Activated CD8-positive, alpha-beta memory T cell treated with anti-CD3 and anti-CD28 coated beads, Interleukin-2, amount 50 U/mL, for 1 hour (primary cell): ENCODE results near the gene PPP1R3D.
"Not testable (repeated sequence)": the region's sequence is repeated elsewhere in the genome, so short reads cannot be mapped to it uniquely, and the experiment has no call there.

Source experiments
- DNase-seq: peaks from one replicate; pipeline ENCODE4 v3.0.0-alpha.2; 2020; ENCODE audit errors: extremely low read depth

Gene PPP1R3D, protein sequence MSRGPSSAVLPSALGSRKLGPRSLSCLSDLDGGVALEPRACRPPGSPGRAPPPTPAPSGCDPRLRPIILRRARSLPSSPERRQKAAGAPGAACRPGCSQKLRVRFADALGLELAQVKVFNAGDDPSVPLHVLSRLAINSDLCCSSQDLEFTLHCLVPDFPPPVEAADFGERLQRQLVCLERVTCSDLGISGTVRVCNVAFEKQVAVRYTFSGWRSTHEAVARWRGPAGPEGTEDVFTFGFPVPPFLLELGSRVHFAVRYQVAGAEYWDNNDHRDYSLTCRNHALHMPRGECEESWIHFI

DNA sequence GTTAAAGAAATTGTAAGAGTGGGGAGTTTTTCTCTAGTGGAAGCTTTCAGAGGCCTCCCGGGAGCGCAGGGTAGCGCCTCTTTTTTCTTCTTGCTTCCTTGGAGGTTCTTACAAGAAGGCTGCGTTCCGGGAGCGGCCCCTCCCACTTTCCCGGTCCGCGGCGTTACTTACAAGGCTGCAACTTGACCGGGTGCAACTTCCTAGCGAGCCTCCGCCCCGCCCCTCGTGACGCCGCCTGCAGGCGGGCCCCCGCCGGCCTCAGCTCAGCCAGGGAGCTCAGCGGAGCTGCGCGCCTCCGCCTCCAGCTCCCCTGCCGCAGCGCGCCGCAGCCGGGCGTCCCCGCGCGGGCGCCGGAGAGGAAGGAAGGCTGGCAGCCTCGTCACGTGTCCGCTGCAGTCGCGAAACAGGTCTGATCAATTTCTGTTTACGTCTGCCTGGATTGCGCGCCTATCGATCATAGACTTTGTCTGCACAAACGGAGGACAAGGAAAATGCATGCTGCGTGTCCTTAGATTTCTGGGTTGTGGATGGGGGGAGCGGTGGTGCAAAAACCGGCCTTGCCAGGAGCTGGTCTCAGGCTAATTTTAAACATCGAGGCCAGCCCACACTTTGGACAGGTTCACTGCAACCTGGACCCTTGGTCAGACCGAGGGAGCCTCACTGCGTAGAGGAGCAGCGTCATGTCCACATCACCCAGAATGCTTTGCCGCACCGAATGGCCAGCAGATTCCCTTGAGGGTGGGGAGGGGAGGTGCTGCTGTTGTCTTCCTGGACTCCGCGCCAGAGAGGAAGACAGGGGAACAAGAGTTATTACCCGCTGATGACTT lies at the start of gene PPP1R3D, which contains the start of gene FAM217B:
TSS of gene PPP1R3D (minus strand) at position 177 of the 827 bp plus-strand sequence. CDS start 374 bp downstream, outside the sequence.
TSS of gene FAM217B (plus strand) at position 261 of the 827 bp plus-strand sequence. CDS start 3,555 bp downstream, outside the sequence.
- DNase-seq, result peak; percentile 49

DNA sequence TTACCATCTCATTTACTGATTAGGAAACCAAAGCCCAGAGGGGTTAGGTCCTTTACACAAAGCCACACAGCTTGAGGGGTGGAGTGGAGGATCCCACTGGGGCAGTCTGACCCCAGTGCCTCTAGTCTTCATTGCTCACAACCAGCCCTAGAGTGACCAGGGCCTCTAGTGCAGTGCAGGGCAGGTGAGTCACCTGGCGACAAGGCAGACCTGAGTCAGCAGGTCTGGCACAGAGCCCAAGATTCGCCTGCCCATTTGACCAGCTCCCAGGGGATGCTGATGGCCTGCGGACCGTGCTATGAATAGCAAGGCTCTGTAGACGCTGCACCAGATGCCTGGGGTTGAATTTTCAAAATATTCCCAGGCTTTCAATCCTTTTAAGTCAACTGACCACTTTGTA lies 48.0 kb upstream of the PPP1R3D start:
- no peak for DNase-seq

DNA sequence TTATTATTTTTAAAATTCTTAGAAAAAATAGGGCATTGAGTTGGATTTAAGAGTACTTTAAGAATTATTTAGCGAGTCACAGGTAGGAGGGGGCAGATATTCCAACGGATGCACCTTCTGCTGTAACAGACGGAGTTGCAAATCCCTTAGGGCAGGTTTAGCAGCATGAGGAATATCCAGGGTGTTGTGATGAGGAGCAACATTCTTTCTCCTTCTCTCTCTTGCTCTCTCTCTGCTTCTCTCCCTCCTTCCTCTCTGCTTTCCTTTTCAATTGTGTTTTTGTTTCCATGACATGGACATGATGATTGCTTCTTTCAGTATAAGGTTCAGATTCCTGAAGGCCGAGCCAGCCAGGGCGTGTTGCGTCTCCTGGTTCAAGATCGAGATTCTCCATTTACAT lies 47.0 kb upstream of the PPP1R3D start:
- DNase-seq, result no peak

DNA sequence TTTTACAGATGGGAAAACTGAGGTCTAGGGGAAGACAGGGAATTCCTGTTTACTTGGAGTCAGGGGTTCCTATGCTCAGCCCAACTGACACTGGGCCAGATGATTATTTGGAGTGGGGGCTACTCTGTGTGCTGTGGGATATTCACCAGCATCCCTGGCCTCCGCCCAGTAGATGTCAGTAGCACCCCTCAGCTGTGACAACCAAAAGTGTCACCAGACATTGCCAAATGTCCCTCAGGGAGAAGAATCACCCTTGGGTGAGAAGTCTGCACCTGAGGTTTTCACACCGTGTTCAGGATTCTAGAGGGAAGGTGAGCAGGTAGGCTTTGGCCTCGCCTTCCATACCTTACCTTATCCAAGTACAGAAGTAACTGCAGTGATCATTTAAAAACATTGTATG lies 45.8 kb upstream of the PPP1R3D start:
- DNase-seq, result no peak

DNA sequence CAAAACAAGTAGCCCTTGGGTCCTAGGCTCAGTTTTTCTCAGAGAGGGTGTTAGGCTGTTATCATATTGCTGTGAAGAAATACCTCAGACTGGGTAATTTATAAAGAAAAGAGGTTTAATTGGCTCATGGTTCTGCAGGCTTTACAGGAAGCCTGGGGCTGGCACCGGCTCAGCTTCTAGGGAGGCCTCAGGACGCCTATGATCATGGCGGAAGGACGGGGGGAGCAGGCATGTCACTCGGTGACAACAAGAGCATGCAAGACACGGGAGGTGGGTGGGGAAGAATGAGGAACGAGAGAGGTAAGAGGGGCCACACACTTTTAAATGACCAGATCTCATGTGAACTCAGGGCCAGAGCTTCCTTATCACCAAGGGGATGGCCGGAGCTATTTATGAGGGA lies 45.1 kb upstream of the PPP1R3D start:
- no peak for DNase-seq

DNA sequence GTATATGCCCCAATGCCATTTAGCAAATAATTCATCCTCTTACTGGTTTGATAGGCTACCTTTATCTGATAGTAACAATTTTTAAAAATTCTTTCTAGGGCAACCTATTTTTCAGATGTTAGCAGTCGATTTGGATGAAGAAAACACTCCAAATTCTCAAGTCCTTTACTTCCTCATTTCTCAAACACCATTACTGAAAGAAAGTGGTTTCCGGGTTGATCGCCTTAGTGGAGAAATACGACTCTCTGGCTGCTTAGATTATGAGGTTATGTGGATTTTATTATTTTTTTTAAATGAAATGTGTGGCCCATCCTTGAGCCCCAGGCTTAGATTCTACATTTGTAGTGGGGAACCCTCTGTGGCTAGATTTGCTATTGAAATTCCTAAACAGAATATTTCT lies 44.4 kb upstream of the PPP1R3D start:
- DNase-seq, result no peak

DNA sequence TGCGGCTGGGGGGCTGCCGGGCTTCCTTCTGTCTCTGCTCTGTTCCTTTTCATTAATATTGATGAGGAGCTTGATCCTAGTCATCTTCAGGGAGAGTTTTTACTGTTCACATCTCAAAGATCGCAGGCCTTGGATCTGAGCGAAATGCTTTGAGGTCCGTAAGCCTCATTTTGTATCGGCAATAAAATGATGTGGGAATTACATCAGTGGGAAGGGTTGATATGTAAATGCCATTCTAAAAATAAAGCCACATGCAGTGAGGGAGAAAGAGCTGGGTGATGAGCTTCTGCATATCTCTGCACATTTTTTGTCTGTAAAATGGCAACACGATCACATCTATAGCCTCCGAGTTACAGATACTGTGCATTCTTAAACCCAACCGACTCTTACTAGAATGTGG lies 43.0 kb upstream of the PPP1R3D start:
- DNase-seq, result no peak

DNA sequence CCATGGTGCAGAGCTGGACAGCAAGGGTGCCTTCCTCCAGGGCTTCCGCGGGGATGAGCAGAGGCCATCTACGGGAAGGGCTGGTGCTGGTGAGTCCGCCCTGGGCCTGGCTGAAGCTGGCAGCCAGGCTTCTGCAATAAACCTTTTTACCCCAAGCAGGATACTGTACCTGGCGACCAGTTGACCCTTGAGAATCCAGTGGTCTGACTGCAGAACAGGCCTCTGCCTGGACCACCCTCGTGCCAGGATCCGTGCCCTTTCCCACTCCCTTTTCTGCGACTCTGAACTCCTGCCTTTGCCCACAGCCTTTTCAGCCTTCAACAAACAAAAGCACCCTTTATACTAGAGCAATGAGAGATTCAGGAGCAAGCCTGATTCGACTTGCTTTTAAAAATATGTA lies 37.0 kb upstream of the PPP1R3D start:
- DNase-seq, result no peak

DNA sequence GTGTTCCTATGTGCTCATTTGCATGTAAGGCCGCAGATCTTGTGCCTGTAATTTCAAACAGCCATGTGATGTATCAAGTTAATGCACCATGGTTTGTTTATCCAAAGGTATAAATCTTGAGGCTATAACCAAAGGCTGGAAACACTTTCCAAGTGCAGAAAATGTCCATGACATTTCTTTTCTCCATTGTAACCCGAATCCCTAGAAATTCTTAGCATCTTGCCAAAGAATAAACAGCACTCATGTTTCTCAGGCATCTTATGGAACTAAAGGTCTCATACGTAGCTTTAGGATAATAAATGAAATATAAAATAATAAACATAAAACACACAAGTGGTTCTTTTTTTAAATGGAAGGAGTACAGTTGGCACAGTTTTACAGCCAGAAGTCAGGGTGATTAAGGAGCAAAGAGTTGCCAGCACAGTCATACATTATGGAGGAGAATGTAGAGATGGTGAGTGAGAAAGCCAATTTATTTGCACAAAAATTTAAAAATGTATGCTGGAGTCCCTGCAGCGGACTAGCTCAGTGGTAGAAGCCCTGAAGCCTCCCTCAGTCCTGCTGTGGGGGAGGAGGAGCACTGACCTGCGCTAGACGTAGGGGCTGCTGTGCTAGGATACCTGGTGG lies 36.2 kb upstream of the PPP1R3D start:
- no peak for DNase-seq

DNA sequence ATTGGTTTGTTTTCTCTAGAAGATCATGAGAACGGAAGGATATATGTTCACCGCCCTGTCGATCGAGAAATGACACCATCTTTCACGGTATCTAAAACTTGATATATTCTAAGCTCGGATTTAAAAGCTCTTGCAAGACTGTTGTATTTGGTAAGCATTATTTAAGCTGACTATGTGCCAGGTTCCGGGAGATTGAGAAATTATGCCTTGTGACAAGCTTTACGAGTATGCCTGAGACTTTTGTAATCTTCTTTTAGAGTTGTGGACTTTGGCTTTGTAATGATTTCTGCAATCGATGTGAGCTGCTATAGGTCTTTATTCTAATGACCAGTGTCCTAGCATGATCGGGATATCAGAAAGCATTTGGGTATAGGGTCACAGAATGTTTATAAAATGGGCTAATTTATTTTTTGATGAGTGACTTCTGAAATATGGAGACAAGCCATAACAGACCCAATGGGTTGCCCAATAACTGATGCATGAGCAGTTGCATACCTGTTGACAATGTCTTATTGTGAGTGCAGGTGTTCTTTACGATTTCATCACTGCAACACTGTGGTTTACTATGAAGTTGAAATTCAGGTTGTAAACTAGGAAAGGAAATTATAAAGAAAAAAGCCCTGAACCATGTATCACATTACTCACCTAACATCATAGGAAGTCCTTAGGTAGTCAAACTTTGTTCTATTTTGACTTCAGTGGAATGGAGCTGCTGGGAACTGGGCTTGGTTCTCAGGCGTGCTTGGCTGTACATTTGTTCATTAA lies 32.1 kb upstream of the PPP1R3D start:
- DNase-seq, result no peak

DNA sequence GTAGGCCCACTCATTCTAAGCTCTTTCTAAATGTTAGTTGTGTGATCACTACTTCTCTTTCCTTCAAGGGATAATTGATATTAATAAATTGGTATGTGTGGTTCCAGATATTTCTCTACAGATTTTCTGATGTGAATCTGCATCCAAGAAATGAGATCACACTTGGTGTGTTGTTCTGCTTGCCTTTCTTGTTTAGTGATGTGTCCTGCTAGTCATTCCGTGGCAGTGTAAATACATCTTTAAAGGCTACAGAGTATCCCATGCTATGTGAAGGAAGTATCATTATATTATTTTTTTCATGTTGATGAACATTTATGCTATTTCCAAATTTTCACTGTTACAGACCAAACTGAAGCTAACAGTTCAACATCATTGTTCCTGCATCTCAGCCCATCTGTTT lies 31.3 kb upstream of the PPP1R3D start:
- DNase-seq, result no peak

DNA sequence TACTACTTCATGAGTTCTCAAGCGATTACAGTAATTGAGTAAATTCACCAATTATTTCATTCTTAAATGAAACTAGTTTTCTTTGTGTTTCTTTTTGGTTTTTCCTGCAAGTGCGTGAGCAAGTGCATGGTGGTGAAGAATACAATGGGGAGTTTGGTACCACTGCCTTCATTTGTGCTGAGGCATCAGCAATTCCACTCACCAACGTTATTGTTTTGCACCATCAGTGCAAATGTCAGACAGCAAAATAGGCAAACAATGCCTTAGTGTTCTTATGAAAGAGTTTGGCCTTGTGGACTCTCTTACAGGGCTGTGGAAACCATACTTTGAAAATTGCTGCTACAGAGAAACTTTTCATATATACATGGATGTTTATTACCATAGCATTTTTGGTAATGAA lies 26.3 kb upstream of the PPP1R3D start:
- DNase-seq, result no peak

DNA sequence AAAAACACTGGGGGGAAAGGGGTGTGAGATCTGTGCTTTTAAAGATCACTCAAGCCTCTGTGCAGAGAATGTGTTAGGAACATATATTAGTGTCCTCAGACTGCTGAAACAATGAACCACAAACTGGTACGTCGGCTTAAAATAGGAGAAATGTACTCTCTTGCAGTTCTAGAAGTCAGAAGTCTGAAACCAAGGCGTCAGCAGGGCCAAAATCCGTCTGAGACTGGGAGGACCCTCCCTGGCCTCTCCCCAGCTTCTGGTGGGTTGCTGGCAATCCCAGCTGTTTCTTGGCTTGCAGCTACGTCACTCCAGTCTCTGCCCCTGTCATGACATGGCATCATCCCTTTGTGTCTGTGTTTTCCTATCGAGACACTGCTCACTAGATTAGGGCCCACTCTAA lies 22.1 kb upstream of the PPP1R3D start:
- no peak for DNase-seq

DNA sequence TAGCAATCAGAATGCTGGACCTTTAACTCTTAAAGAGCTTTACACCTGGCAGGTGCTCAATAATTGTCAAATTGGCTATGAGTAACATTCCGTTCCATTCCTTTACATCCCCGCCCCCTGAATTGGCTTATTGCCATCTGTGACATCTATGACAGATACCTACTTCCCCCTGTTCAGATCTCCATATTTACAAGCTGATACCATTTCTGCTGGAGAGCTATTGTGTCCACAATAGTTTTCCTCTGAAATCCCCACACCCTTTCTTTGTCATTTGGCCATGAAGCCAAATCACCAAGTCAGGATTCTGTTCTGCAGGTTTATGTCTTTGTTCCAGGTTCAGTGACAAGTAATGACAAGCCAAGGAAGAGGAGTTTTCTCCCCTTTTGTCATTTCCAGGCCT lies 21.3 kb upstream of the PPP1R3D start:
- DNase-seq, result no peak

DNA sequence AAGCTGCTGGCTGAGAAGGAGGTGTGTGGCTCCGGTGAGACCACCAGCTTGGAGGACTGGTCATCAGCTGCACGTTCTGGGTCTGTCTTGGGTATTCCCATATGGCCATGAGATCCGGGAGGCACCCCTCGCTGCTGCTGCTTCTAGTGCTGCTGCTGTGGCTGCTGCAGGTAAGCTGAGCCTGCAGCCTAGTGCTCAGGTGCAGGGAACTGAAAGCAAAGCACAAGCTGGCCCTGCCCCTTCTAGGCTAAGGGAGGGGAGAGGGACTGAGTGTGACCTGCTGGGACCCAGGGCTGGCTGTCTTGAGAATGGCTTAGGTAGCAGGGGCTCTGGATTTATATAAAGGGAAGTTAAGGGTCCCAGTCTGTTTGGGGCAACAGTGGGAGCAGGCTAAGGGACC lies 18.5 kb upstream of the PPP1R3D start:
- no peak for DNase-seq

DNA sequence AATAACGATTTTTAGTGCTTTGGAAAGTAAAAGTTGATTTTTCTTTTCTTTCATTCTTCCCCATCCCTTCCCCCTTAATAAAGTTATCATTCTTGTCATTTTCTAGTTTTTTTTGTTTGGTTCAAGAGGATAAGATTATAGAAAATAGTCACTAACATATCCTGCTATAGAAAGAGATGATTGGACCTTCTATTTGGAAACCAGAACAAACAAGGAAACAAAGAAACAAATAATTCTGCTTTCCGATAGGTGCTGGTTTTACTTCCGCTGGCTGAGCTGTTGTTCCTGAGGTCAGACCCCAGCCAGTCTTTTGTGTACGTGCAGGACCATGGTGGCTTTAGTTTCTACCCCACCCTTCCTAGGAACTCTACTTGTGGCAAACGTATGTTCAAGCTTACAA lies 18.0 kb upstream of the PPP1R3D start, which contains the start of gene CDH26:
TSS of gene CDH26 (plus strand) at position 301 of the 400 bp plus-strand sequence. CDS start 304 bp downstream, outside the sequence.
- no peak for DNase-seq

DNA sequence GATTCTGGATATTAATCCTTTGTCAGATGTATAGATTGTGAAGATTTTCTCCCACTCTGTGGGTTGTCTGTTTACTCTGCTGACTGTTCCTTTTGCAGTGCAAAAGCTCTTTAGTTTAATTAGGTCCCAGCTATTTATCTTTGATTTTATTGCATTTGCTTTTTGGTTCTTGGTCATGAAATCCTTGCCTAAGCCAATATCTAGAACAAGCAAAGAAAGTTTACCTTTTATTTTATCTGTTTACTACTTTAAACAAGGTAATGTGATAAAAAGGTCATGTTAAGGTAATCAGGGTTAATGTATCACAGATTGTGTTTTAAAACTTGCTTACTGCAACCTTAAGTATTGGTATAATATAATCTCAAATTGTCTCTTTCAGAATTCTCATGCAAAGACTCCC lies 17.5 kb upstream of the PPP1R3D start:
- not testable (repeated sequence) for DNase-seq

DNA sequence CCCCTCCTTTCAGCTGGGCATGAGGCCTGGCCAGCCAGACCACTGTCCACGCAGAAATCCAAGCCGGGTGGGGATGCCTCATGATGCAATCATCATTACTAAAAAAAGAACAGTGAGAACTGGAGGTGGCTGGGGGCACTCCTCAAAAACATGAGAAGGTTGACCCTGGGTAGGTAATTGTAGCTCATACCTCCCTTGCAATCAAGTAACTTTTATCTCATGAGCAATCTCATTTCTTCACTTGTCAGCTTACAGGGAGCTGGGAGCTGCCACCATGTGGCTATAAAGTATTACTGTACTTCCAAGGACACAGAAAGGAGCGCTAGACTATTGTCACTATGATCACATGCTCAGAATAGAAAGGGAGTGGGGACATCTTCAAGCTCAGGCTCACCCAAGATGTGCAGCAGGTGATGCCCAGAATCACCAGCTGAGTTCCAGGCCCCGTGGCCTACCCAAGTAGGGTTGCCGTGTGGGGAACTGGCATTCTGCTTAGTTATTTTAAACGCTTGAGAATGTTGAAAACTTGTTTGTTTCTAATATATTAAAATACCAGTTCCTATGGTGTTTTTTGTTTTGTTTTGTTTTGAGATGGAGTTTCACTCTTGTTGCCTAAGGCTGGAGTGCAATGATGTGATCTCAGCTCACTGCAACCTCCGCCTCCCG lies 15.2 kb upstream of the PPP1R3D start:
- no peak for DNase-seq

DNA sequence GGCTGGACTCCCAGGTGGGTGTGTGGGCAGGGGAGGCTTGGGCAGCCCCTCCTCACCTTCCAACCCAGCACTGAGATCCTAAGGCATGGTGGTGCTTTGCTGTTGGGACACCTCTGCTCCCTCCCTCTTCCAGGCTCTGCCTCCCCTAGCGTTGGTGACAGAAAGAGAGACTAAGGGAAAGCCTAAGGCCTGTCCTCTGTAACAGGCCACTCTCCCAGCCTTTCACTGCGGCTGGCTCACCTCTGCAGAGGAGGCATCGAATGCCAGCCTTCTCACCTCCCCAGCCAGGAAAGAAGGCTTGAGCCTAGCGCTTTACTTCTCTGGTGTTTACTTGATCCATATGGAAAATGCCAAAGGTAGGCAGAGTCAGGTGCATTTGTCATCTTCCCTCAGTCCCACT lies 14.6 kb upstream of the PPP1R3D start:
- DNase-seq, result no peak

DNA sequence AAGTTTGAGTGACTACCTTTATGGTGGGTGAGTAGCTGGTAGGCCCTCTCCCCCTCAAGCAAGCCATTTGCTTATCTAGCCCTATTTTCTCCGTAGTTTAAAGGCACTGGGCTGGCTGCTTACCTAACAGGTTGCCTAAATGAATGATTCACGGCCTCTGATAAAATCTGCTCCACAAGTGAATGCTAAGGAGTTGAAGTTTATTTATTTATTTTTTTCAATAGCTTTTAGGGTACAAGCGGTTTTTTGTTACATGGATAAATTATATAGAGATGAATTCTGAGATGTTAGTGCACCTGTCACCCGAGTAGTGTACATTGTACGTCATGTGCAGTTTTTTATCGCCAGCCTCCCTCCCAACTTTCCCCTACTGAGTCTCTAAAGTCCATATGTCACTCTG lies 9.8 kb upstream of the PPP1R3D start:
- DNase-seq, result no peak
